Esophagus muscularis mucosa (tissue), 4 donors: ENCODE data around the gene GADD45B.

ENCODE experiments used
- CTCF ChIP-seq, 3 experiments: fragments of 200-600 bp in 2 of 3; fragments of 450-650 bp in 1 of 3; sonication (generic) in 2 of 3; IDR thresholded peaks; one replicate each; pipeline ENCODE4 v1.5.1; 2017 to 2019; ENCODE audit warnings: antibody characterized with exemption in 3 of 3, mild to moderate bottlenecking in 2 of 3, moderate library complexity in 1 of 3
- EP300 ChIP-seq: sonication (generic); formaldehyde crosslinking; IDR thresholded peaks from one replicate; pipeline ENCODE4 v1.6.1; 2017; ENCODE audit warnings: antibody characterized with exemption
- POLR2A ChIP-seq: fragments of 450-650 bp; IDR thresholded peaks from one replicate; pipeline ENCODE4 v1.6.1; 2017; ENCODE audit warnings: antibody characterized with exemption, moderate library complexity, mild to moderate bottlenecking, low read depth
- POLR2AphosphoS5 ChIP-seq, 2 donors: sonication (generic); formaldehyde crosslinking; IDR thresholded peaks; one replicate each; pipeline ENCODE4 v1.6.1; 2017; ENCODE audit warnings: antibody characterized with exemption in 2 of 2

GRCh38 chr19:2440515-2440914 is 35.4 kb upstream of the GADD45B start:
- TF ChIP-seq CTCF (IDR thresholded peaks at IDR 0.05), result no peak
- no peak for TF ChIP-seq POLR2A
- no peak for TF ChIP-seq POLR2AphosphoS5 (IDR thresholded peaks at IDR 0.05)
- no peak for TF ChIP-seq EP300
